ENCODE results near the gene HAUS8.
"Not testable (repeated sequence)": the region's sequence is repeated elsewhere in the genome, so short reads cannot be mapped to it uniquely, and the experiment has no call there.

Gene HAUS8

DNA sequence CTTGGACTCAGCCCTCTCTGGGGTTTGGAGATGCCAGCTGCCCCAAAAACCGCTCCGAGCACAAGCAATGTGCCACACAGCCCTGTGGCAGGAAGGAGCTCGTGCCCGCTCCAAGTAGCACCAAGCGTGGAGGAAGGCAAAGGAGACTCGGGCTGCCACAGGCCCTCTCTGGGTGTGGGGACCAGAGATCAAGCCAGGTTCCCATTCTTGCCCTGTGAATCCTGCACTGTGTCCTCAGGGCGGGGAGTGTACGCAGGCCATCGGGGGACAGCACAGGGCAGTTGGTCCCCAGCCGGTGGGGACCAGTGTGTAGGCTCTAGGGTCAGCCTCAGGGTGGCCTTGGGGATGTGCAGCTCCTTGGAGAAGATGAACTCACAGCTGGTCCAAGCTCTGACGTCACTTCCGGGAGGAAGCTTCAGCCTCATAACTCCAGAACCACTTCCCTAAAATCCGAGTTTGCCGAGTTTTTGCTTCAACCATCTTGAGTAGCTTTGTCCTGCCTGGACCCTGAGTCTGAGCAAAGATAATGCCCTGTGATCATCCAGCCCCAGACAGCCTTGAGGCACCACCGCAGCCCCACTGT, 39.3 kb downstream of the HAUS8 start:
- no peak for DNase-seq (ENCODE audit: low spot score)

- no peak for DNase-seq (ENCODE audit: low spot score)
Measured at GRCh38 chr19:17031741-17032140, 43.5 kb downstream of the HAUS8 start.

- no peak for DNase-seq (ENCODE audit: low spot score)
Measured at GRCh38 chr19:17027535-17027975, 47.7 kb downstream of the HAUS8 start.

GRCh38 chr19:17026706-17027534, 48.3 kb downstream of the HAUS8 start, which contains the start of gene CPAMD8:
CPAMD8 (minus strand) TSS chr19:17026810; CDS start chr19:17026642, 168 bp downstream.
- no peak for DNase-seq (ENCODE audit: low spot score)

DNA sequence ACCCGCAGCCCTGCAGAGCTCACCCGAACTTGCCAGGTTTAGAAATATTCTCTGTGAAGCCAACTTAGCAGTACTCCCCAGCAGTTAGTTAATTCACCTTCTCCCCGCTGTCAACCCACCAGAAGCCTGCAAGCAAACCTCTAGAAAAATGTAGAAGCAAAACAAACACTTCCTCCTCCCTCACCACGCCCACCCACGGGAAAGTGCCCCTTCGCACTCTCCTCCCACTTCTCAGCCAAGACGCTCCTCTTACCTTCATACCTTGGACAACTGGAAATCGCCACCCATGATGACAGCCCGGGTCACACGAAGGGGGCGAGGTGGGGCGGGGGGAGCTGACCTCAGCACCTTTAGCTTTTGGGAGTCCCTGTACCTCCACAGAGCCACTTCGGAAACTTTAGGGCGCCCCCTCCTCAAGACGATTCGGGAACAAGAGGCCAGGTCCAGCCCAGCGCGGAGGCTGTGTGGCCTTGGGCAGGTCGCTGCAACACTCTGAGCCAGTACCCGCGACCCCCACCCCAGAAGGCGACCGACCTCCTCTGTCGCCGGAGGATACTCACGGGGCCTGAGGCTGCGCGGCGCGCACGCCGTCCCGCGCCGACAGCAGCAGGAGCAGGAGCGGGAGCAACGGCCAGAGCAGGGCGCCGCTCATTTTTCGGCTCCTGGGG, 49.1 kb downstream of the HAUS8 start:
- DNase-seq (ENCODE audit: low spot score), result no peak

DNA sequence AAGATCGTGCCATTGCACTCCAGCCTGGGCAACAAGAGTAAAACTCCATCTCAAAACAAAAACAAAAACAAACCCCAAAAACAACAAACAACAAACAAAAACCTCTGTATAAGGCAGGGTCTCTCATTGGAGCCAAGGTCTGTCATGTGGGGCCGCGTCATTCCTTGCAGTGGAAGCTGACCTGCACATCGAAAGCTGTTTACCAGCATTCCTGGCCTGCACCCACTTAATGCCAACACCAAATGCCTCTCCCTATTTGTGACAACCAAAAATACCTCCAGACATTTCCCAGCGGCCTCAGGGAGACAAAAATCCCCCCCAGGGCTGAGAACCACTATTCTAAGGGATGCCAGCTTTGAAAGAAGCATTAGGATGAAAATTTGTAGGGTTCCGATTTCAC, 49.9 kb downstream of the HAUS8 start:
- no peak for DNase-seq (ENCODE audit: low spot score)

- not testable (repeated sequence) for DNase-seq (ENCODE audit: low spot score)
Measured at GRCh38 chr19:17024941-17025340, 50.3 kb downstream of the HAUS8 start.

DNA sequence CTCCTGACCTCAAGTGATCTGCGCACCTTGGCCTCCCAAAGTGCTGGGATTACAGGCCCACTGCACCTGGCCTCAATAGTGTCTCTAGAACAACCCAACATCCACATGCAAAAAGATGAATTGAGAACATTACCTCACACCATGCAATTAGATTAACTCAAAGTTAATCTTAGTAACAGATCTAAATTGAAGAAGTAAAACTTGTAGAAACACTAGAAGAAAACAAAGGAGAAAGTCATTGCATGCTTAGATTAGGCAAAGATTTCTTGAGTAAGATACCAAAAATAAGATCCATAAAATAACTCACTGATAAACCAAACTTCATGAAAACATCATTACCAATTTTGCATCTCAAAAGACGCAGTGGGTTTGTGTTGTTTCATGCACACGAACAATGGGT, 51.4 kb downstream of the HAUS8 start:
- DNase-seq (ENCODE audit: low spot score), result no peak

DNA sequence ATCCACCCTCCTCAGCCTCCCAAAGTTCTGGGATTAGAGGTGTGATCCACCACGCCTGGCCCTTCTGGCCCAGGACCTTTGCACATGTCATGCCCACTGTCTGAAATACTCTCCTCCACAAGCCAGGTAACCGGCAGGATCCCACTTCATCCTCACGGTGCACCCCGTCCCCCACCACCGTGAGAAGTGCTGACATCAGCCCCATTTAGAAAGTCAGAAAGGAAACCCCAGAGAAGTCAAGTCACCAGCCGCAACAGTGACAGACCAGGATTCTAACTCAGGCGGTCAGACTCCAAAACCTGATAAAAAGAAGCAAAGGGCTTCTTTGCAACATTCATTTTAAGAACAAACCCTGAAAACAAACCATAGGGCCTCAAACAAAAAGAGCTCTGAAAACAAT, 52.5 kb downstream of the HAUS8 start:
- no peak for DNase-seq (ENCODE audit: low spot score)

DNA sequence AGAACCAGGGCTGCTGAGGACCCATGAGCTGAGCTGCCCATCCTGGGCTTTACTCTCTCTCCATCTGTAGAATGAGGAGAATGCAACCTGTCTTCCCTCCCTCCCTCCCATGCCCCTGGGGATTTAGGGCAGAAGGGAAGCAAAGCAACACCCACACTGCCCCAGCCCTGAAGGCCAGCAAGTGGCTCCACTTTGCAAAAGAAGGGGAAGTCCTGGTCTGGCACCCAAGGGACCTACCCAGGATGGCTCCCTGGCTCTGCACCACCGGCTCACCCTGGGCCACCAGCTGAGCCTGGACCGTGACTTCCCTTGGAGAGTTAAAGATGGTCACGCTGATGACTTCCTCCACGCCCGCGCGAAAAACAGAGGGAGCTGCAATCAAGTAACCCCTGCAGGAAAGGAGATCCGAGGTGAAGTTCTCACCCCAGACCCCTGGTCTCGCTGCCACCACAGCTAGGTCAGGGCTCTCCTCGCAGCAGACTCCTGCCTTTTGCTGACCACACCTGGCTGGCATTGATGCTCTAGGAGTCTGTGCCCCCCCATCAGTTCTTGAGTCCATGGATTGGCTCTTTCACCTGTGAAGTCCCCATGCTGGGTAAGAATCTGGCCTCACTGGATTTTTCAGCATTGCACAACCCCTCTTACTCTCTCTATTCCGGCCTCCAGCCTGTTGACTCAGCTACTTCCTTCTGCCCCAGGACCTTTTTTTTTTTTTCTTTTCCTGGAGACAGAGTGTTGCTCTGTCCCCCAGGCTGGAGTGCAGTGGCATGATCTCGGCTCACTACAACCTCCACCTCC, 53.3 kb downstream of the HAUS8 start:
- DNase-seq (ENCODE audit: low spot score), result no peak

- no peak for DNase-seq (ENCODE audit: low spot score)
Measured at GRCh38 chr19:17021328-17021727, 53.9 kb downstream of the HAUS8 start.

- no peak for DNase-seq (ENCODE audit: low spot score)
Measured at GRCh38 chr19:17020823-17021222, 54.4 kb downstream of the HAUS8 start.

DNA sequence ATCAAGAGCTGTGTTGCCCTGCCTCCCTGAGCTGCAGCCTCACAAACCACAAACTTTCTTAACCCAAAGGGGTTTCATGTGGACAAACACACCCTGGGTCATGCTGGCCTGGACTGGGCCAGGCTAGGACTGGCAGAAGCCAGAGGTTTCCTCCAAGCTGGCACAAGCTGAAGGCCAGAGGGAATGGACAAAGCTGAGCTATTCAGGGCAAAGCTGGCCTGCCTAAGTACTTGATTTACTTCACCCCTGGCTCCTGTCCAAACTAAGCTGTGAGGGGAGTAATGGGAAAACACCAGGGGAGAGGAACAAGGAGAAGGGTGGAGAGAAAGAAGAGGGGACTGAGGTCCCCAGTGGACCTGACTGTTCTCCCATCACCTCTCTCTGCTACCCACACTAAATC, 54.9 kb downstream of the HAUS8 start:
- DNase-seq (ENCODE audit: low spot score), result peak; percentile 48

DNA sequence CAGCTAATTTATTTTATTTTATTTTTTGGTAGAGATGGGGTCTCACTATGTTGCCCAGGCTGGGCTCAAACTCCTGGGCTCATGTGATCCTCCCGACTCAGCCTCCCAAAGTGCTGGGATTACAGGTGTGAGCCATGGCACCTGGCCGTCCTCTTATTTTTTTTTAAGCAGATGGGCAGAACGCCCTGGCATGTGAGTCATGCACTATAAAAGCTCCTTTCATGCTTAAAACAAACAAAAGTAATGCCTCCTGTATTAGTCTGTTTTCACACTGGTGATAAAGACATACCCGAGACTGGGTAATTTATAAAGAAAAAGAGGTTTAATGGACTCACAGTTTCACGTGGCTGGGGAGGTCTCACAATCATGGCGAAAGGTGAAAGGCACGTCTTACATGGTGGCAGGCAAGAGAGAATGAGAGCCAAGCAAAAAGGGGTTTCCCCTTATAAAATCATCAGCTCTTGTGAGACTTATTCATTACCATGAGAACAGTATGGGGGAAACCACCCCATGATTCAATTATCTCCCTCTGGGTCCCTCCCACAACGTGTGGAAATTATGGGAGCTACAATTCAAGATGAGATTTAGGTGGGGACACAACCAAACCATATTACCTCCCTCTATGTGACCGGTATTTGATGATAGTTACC, 60.9 kb downstream of the HAUS8 start:
- not testable (repeated sequence) for DNase-seq (ENCODE audit: low spot score)

- no peak for DNase-seq (ENCODE audit: low spot score)
Measured at GRCh38 chr19:17011485-17011884, 63.8 kb downstream of the HAUS8 start.

- no peak for DNase-seq (ENCODE audit: low spot score)
Measured at GRCh38 chr19:17006579-17006978, 68.7 kb downstream of the HAUS8 start.

DNA sequence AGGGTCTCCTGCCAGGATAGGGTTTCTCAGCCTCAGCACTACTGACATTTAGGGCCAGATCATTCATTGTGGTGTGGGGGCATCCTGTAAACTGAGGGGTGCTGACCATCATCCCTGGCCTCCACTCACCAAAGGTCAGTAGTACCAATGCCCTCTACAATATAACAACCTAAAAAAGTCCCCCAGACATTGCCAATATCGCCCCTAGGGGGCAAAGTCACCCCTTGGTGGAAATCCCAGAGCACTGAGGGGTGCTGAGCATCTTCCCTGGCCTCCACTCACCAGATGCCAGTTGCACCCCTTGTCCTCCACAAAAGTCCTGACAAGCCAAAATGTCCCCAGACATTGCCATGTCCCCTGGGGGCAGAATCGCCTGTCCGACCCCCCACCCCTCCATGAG, 70.3 kb downstream of the HAUS8 start:
- DNase-seq (ENCODE audit: low spot score), result no peak

DNA sequence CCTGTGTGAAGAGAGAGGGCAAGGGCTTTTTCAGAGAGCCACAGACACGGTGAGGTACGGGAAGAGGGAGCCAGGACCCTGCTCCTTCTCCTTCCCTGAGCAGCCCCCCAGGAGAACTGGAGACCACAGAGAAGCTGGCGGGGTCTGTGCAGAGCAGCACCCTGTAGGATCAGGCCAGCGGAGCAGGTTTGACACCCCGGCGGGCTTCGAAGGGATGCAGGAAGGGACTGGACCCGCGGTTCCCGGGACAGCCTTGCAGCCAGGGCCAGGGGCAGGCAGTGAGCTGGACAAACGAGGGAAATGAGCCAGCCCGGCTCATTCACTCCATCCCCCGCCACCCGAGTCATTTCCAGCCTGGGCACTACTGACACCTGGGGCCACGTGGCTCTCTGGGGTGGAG, 70.9 kb downstream of the HAUS8 start:
- DNase-seq (ENCODE audit: low spot score), result no peak

DNA sequence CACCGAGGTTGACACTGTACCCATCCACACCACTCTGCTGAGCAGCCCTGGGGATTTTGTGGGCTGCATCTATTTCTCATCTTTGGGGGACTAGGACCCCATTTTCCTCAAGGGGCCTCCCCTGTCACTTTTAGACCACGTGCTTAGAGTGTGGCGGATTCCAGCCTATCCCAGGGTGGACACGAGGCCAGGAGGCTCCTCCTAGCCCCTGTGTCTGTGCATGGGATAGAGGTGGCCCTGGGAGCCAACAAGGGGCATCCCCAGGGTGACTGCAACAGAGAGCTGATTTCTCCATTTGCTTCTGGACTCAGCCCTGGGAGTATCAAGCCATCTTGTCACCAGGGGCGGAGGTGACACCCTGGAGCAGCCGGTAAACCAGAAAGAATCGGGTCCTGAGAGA, 72.8 kb downstream of the HAUS8 start:
- DNase-seq (ENCODE audit: low spot score), result no peak

GRCh38 chr19:17001603-17002183, 73.6 kb downstream of the HAUS8 start:
- DNase-seq (ENCODE audit: low spot score), result no peak
